K562 (cell line): ENCODE results near the gene SLC38A8. TPM values are rescaled to one million over a fixed set of nuclear protein-coding genes. Genes with fewer than 3 reads are reported as not detected.

ENCODE experiments used
- CC2D1A ChIP-seq: fragments of 450-650 bp; IDR thresholded peaks from 2 replicates; pipeline ENCODE4 v1.6.1; 2017; ENCODE audit warnings: mild to moderate bottlenecking
- DEAF1 ChIP-seq: fragments of 450-650 bp; formaldehyde crosslinking; IDR thresholded peaks from 2 replicates; pipeline ENCODE4 v1.4.0; 2020; ENCODE audit warnings: mild to moderate bottlenecking, moderate library complexity
- ELF2 ChIP-seq: fragments of 250-450 bp; sonication (Bioruptor Pico); IDR thresholded peaks from 2 replicates; pipeline ENCODE4 v1.5.0; 2021; ENCODE audit warnings: mild to moderate bottlenecking
- FOXJ2 ChIP-seq: fragments of 200-800 bp; sonication (Bioruptor generic); IDR thresholded peaks from 2 replicates; pipeline ENCODE4 v1.6.1; 2016; ENCODE audit warnings: missing genetic modification characterization, missing compliant biosample characterization
- HINFP ChIP-seq: fragments of 450-650 bp; conservative IDR thresholded peaks from 2 replicates; pipeline ENCODE4 v1.6.1; 2016; ENCODE audit warnings: missing genetic modification characterization, low read depth, mild to moderate bottlenecking, control low read depth, missing compliant biosample characterization
- LEF1 ChIP-seq: fragments of 450-650 bp; IDR thresholded peaks from 2 replicates; pipeline ENCODE4 v1.6.1; 2016; ENCODE audit warnings: mild to moderate bottlenecking
- MCM5 ChIP-seq: fragments of 450-650 bp; IDR thresholded peaks from 2 replicates; pipeline ENCODE4 v1.6.1; 2016; ENCODE audit warnings: low read depth
- NONO ChIP-seq, 2 experiments: fragments of 200-400 bp in 1 of 2; fragments of 450-650 bp in 1 of 2; formaldehyde crosslinking in 1 of 2; IDR thresholded peaks; 2 replicates each; pipeline ENCODE4 v1.6.1; 2017; ENCODE audit warnings: low read depth in 2 of 2, mild to moderate bottlenecking in 2 of 2, moderate library complexity in 2 of 2, low read length in 1 of 2
- RB1 ChIP-seq: fragments of 450-650 bp; IDR thresholded peaks from 2 replicates; pipeline ENCODE4 v1.6.1; 2017; ENCODE audit warnings: low read depth, mild to moderate bottlenecking
- SAFB2 ChIP-seq: fragments of 200-400 bp; formaldehyde crosslinking; IDR thresholded peaks from 2 replicates; pipeline ENCODE4 v1.6.1; 2018; ENCODE audit warnings: borderline replicate concordance, low read length, low read depth, moderate library complexity; ENCODE audit not compliant: severe bottlenecking
- TEAD1 ChIP-seq, 2 experiments: fragments of 450-650 bp in 1 of 2; sonication (generic) in 1 of 2; formaldehyde crosslinking; IDR thresholded peaks; 2 replicates each; pipeline versions ENCODE4 v1.4.0 to v1.8.0; 2020 to 2022; ENCODE audit warnings: mild to moderate bottlenecking in 2 of 2, missing genetic modification reagents in 1 of 2
- TEAD4 ChIP-seq, 2 experiments: sonication (generic) in 1 of 2; formaldehyde crosslinking in 1 of 2; IDR thresholded peaks; 2 replicates each; pipeline versions ENCODE4 v1.6.1 to v1.8.0; 2012 to 2022; ENCODE audit warnings: borderline replicate concordance in 1 of 2, inconsistent platforms in 1 of 2, low read length in 1 of 2, mild to moderate bottlenecking in 1 of 2, missing genetic modification reagents in 1 of 2
- TFAP4 ChIP-seq: sonication (generic); formaldehyde crosslinking; IDR thresholded peaks from 2 replicates; pipeline ENCODE4 v1.8.0; 2022; ENCODE audit warnings: missing genetic modification reagents, mild to moderate bottlenecking, moderate library complexity, borderline replicate concordance
- VEZF1 ChIP-seq: fragments of 200-800 bp; sonication (Bioruptor generic); IDR thresholded peaks from 2 replicates; pipeline ENCODE4 v1.6.1; 2017; ENCODE audit warnings: missing genetic modification characterization, missing compliant biosample characterization
- XRCC5 ChIP-seq: fragments of 200-400 bp; formaldehyde crosslinking; IDR thresholded peaks from 2 replicates; pipeline ENCODE4 v1.6.1; 2017; ENCODE audit warnings: low read depth, mild to moderate bottlenecking, low read length
- polyA plus RNA-seq, 8 experiments: library from polyadenylated mRNA; depleted of rRNA in 4 of 8; stranded (reverse) in 5 of 8; unstranded in 3 of 8; fragments of >200 nt; fragmentation: Nextera tagmentation in 2 of 8; fragmentation: Illumina TruSeq in 1 of 8; extraction: Ambion mirVana in 2 of 8; extraction: Trizol in 1 of 8; gene quantifications; 2 replicates each; pipeline versions ENCODE4 v1.2.1 to v1.2.3, GENCODE V29; 2011 to 2014; ENCODE audit warnings: inconsistent platforms in 1 of 8, missing spikeins in 1 of 8
- total RNA-seq, 7 experiments: library from RNA; depleted of rRNA in 6 of 7; stranded (reverse); fragments of >200 nt in 6 of 7; fragmentation: Illumina TruSeq in 2 of 7; extraction: Trizol in 2 of 7; gene quantifications; 2 replicates each; pipeline versions ENCODE4 v1.2.1 to v1.2.3, GENCODE V29; 2011 to 2021; ENCODE audit warnings: low replicate concordance in 1 of 7

The SLC38A8 gene
- total and polyA plus RNA-seq, 9 of the 15 experiments (the other 6 are each of a cell fraction or from before 2014, with no cell fraction given), result 0.28 TPM; not detected in 8

- peak; percentile 54; the same call in 1 of the 2 replicates for TF ChIP-seq RB1
- 0 out of 4 replicates have a peak, but pooled peaks of 1 of the 2 experiments have one; percentile 16 for TF ChIP-seq TEAD1 (CRISPR knock-in tag; IDR thresholded peaks at IDR 0.05)
- no peak for TF ChIP-seq HINFP
- peak; percentile 64 for TF ChIP-seq TFAP4 (CRISPR knock-in tag)
- peak; percentile 40 for TF ChIP-seq DEAF1 (CRISPR knock-in tag)
- TF ChIP-seq VEZF1 (CRISPR knock-in tag), result peak; percentile 64
- no peak for TF ChIP-seq TEAD4 (IDR thresholded peaks at IDR 0.05; ENCODE audit: low read length)
- no peak for TF ChIP-seq TEAD4 (CRISPR knock-in tag; IDR thresholded peaks at IDR 0.05; ENCODE audit: borderline replicate concordance)
- TF ChIP-seq SAFB2, result no peak
- peak; percentile 92 for TF ChIP-seq XRCC5
- 0 out of 2 replicates have a peak, but pooled peaks have one; percentile 26 for TF ChIP-seq CC2D1A
- TF ChIP-seq MCM5, result no peak
- TF ChIP-seq NONO (IDR thresholded peaks at IDR 0.05; ENCODE audit: low read depth in 2 of 2, low read length in 1 of 2), result 0 out of 4 replicates have a peak, but pooled peaks of 1 of the 2 experiments have one; percentile 23
- TF ChIP-seq ELF2 (CRISPR knock-in tag), result 0 out of 2 replicates have a peak, but pooled peaks have one; percentile 32
- no peak for TF ChIP-seq LEF1
- no peak for TF ChIP-seq FOXJ2 (tag)
Observed at GRCh38 chr16:84062734-84063640, 20.4 kb upstream of the SLC38A8 start (continued).
